ENCODE data around the gene SH3RF3. TPM values are rescaled to one million over a fixed set of nuclear protein-coding genes. Genes with fewer than 3 reads are reported as not detected.

The SH3RF3 gene
- total RNA-seq, 4 donors from 2014 or later, result 2.2 to 6.1 (median 4.2) TPM

GRCh38 chr2:109202486-109202885 lies 73.5 kb downstream of the SH3RF3 start:
- 95% methylated on average over 9 of the region's 9 CpGs for WGBS

GRCh38 chr2:109203246-109204011 lies 74.4 kb downstream of the SH3RF3 start:
- Histone ChIP-seq H3K36me3 (no peaks in the 10 kb centered on the region), H3K4me1 (peaks cover 6% of the 10 kb centered on the region), H3K4me3 (no peak overlapping the region), H3K27me3 (no peaks in the 10 kb centered on the region), H3K27ac (no peak overlapping the region), H3K9me3 (no peaks in the 10 kb centered on the region)
- DNase-seq (ENCODE audit: low spot score in 2 of 2), result peak; percentile 43 to 74
- WGBS, result 97% methylated on average over 21 of the region's 22 CpGs
- TF ChIP-seq EP300 (IDR thresholded peaks at IDR 0.05) (no peak), POLR2AphosphoS5 (IDR thresholded peaks at IDR 0.05) (no peak), CTCF (IDR thresholded peaks at IDR 0.05) (no peak), POLR2A (IDR thresholded peaks at IDR 0.05) (no peak)

More at GRCh38 chr2:109202486-109202885, 73.5 kb downstream of the SH3RF3 start:
- H3K36me3 ChIP-seq, result no peaks in the 10 kb centered on the region
- DNase-seq (ENCODE audit: low spot score in 2 of 2), result peak in 1 of 2 donors; percentile 34
- TF ChIP-seq CTCF (IDR thresholded peaks at IDR 0.05) (no peak), POLR2AphosphoS5 (IDR thresholded peaks at IDR 0.05) (no peak), POLR2A (IDR thresholded peaks at IDR 0.05) (no peak), EP300 (IDR thresholded peaks at IDR 0.05) (no peak)
- no peaks in the 10 kb centered on the region for H3K9me3 ChIP-seq
- H3K27ac ChIP-seq, result no peak overlapping the region
- H3K4me3 ChIP-seq, result no peak overlapping the region
- no peaks in the 10 kb centered on the region for H3K27me3 ChIP-seq
- peaks cover 6% of the 10 kb centered on the region for H3K4me1 ChIP-seq

GRCh38 chr2:109204412-109204811 lies 75.4 kb downstream of the SH3RF3 start:
- 88% methylated on average over 3 of the region's 3 CpGs for WGBS
- peak in 1 of 2 donors; percentile 37 for DNase-seq (ENCODE audit: low spot score in 2 of 2)
- peaks cover 13% of the 10 kb centered on the region for H3K4me1 ChIP-seq
- TF ChIP-seq CTCF (IDR thresholded peaks at IDR 0.05) (no peak), POLR2AphosphoS5 (IDR thresholded peaks at IDR 0.05) (no peak), EP300 (IDR thresholded peaks at IDR 0.05) (no peak), POLR2A (IDR thresholded peaks at IDR 0.05) (no peak)
- no peak overlapping the region for H3K27ac ChIP-seq
- H3K4me3 ChIP-seq, result no peak overlapping the region
- no peaks in the 10 kb centered on the region for H3K9me3 ChIP-seq
- no peaks in the 10 kb centered on the region for H3K27me3 ChIP-seq
- H3K36me3 ChIP-seq, result no peaks in the 10 kb centered on the region

- H3K4me1 ChIP-seq, result peaks cover 22% of the 10 kb centered on the region
- no peaks in the 10 kb centered on the region for H3K9me3 ChIP-seq
- WGBS, result 95% methylated on average over 5 of the region's 6 CpGs
- DNase-seq (ENCODE audit: low spot score in 2 of 2), result peak in 1 of 2 donors; percentile 50
- no peak overlapping the region for H3K27ac ChIP-seq
- H3K4me3 ChIP-seq, result no peak overlapping the region
- no peaks in the 10 kb centered on the region for H3K36me3 ChIP-seq
- H3K27me3 ChIP-seq, result no peaks in the 10 kb centered on the region
- TF ChIP-seq EP300 (IDR thresholded peaks at IDR 0.05), result no peak
- TF ChIP-seq CTCF (IDR thresholded peaks at IDR 0.05), result no peak
- TF ChIP-seq POLR2AphosphoS5 (IDR thresholded peaks at IDR 0.05), result no peak
- TF ChIP-seq POLR2A (IDR thresholded peaks at IDR 0.05), result no peak
These were observed 76.4 kb downstream of the SH3RF3 start for GRCh38 chr2:109205447-109205846.

- no peak overlapping the region for H3K27ac ChIP-seq
- H3K4me3 ChIP-seq, result no peak overlapping the region
- H3K36me3 ChIP-seq, result no peaks in the 10 kb centered on the region
- peaks cover 26% of the 10 kb centered on the region for H3K4me1 ChIP-seq
- no peaks in the 10 kb centered on the region for H3K27me3 ChIP-seq
- no peaks in the 10 kb centered on the region for H3K9me3 ChIP-seq
- peak in 1 of 2 donors; percentile 23 for DNase-seq (ENCODE audit: low spot score in 2 of 2)
- no CpG with 5 or more reads among the region's 2 CpGs for WGBS
- TF ChIP-seq POLR2A (IDR thresholded peaks at IDR 0.05) (no peak), POLR2AphosphoS5 (IDR thresholded peaks at IDR 0.05) (no peak), CTCF (IDR thresholded peaks at IDR 0.05) (no peak), EP300 (IDR thresholded peaks at IDR 0.05) (no peak)
These were observed 77.7 kb downstream of the SH3RF3 start for GRCh38 chr2:109206569-109207146.
